T1000 (cell line): Measurements from ENCODE around the gene PBX1.

Experiments
- DNase-seq: peaks from one replicate; lab custom pipeline; 2025; ENCODE audit warnings: mixed read lengths; lab: John Stamatoyannopoulos, UW

Gene PBX1

DNA sequence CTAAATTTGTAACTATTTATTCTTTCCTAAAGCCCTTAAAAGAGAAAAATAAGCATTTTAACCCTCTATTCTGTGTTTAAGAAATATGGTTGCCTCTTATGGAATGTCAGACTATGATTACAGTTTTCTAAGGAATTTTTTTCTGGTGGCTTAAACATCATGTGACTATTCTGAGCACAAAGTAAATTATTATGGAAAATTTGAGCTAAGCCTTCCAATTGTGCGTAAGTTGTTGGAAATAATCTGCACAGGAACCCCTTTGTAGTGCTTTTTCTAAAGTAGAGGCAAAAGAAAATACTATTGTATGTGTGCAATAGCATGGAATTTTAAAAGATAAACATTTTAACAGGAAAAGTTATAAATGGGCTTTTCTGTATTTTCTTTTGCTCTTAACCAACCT lies 254.8 kb downstream of the PBX1 start:
- no peak for DNase-seq

DNA sequence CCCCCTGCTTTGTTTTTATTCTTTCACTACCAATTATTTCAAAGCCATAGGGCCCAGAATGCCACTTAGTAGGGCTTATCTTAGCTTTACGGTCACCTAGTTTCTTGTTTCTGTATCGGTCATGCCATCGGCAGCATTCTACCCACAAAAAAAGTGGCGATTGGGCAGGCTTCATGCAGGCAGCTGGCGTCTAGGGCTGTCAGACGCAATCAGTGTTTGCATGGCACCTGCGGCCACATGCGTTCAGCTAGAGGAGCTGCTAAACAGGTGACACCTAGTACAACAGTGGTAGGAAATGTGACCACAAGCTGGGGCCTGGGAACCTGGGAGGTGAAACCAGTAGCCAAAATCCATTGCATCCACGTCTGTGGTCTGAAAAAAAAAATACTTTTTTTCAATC lies 262.7 kb downstream of the PBX1 start:
- no peak for DNase-seq

DNA sequence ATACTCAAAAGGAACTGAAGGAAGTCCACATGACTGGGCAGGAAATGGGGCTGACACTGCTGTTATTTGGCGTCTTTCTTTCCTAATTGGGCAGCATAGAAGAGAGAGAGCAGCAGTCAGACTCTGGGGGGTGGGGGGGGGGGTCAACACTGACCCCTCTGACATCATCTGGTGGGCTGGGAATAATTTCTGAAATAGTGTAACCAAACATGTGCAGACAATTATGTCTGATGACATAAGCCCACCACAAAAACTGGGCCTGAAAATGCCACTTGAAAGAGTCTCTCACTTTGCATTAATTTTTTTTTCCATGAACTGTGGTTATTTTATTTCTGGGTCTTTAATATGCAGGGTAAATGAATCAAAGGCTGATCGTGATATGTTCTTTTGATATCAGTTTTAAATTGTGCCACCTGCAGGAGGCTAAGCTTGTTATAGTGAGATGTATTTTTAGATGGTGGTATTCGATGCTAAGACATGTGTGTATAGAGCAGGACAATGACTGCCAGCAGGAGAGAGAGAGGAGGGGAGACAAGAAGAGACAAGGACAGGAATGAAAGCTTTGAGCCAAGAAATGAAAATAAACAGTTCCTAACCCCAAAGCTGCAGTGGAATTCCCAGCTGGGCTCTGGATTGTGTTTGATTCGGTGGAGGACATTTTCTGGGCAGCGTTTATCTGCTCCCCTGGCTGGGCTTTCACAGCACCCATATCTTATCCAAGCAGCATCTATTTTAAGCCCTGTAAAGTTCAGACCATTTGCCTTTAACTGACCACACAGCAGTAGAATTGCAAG lies 264.7 kb downstream of the PBX1 start:
- no peak for DNase-seq

DNA sequence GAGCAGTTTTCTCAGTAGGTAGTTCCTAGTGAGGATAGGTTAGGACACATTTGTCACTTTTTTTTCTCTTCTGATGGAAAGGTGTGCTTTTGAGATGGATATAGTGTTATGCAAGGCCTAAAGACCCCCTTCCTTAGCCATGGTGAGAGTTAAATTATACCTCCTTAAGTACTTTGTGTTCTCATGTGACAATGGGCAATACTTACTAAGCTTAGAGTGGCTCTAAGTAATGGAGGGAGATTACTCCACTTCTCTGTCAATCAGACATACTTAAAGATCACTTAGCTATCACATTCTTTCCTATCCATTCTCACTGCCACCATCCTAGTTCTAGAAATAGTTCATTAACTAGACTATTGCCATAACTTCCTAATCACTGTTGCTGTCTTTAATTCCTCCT lies 265.6 kb downstream of the PBX1 start:
- DNase-seq: no peak

DNA sequence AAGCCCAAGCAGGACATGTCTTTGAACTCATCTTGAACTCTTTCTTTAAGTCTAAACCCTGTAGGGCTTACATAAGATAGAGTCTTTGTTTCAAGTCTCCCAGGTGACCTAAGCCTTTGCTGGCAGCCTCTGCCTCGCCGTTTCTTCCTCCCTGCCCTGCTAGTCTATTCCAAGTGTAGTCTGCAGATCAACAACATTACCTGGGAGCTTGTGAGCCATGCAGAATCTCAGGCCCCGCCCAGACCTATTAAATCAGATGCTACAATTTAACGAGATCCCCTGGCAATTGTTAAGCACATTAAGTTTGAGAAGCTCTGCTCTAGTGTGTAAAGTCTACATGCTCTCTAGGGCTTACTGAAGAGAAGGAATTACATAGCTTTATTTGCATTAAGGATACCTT lies 271.6 kb downstream of the PBX1 start:
- DNase-seq: no peak

DNA sequence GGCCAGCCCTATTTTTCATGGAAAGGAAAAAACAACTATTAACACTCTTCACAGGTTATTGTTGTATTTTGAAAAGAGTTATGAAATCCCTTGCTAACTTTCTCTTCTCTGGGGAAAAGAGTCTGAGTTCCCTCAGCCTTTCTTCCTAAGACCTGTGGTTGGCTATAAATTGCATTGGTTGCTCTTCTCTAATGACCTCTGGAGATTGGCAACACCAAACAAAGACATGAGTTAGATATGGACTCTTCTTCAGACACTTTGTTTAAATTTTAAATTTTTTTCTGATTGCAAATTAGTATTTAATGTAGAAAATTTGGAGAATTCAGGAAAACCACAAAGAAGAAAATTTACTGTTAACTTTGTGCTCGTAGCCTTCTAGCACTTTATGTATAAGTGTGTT lies 275.7 kb downstream of the PBX1 start:
- DNase-seq: no peak

DNA sequence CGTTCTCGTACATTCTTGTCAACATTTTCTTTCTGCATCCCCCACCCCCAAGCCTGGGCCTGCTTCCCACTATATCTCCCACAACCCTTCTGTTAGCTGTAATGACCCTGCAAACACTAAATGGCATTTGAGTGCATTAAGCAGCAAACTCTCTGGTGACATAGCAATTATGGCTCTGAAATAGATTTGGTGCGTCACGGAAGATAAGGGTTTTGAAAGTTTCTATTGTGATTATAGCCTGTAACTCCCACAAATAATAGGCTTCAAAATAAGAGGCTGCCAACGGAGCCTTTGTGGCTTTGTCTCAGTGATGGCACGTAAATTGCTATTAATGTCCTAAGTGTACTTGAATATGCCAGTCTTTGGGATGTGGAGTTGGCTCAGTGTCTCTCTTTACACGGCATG lies 277.6 kb downstream of the PBX1 start:
- no peak for DNase-seq

DNA sequence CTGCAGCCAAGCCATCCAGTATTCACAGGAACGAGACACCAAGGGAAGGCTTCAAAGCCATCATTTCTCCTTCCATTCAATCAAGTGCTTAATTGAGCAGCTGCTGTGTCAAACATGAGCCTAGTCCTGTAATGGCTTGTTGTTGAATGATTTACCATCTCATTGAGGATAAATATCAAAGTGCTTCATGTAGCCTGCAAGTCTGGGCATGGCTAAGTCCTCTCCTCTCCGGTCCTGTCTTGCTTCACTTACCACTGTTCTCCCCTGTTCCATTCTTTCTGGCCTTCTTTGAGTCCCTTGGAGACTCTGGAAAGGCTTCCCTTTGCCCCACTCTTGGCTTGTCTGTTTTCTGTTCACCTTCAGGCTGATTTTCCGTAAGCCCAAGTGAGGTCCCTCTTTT lies 279.8 kb downstream of the PBX1 start:
- DNase-seq: no peak

DNA sequence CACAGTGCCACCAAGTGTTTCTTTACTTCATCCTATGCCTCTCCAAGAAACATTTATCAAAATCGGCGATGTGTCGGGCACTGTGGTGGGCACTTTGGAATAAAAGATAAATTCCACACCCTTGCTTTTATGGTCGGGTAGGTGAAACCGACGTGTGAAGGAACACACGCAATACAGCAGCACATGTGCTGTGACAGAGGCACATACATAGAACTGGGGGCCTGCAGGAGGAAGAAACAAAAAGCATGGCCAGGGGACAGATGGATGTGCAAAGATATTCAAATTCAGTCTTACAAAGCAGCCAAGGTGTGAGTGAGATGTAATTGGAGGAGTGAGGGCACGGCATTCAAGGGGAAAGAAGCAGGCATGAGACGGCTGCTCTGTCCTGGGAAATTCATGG lies 282.0 kb downstream of the PBX1 start:
- no peak for DNase-seq

DNA sequence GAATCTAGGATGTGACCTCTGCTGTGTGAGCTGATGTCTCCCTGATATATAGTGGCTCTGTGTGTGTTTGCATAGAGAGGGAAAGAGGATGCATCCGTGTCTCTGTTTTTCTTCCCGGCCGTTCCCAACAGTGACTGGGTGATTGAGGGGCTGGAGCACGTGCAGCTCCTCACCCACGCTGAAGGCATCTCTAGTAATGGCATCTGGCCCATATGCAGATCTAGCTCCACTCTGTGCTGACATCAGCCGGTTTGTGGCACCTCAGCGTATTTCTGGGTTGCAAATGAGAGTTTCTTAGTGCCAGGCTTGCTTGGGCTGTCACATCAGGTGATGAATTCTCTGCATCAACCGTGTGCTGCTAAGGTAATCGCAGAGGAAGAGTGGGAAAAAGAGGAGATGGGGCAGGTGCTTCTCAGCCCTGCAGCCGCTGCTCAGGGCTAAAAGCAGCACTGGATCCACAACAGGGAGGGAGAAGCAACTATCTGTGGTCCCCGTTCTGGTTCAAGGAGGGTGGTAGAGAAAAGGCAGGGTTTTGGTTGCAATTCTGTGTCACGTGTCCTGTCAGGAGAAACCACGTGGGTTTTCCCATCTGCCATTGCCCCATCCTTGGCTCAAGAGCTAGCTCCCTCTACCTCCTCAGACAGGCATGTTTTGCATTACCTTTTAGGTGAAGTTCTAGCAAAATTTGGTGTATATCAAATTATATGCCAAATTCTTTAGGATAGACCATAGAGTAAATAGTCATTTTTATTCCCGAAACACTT lies 282.9 kb downstream of the PBX1 start:
- DNase-seq: no peak

DNA sequence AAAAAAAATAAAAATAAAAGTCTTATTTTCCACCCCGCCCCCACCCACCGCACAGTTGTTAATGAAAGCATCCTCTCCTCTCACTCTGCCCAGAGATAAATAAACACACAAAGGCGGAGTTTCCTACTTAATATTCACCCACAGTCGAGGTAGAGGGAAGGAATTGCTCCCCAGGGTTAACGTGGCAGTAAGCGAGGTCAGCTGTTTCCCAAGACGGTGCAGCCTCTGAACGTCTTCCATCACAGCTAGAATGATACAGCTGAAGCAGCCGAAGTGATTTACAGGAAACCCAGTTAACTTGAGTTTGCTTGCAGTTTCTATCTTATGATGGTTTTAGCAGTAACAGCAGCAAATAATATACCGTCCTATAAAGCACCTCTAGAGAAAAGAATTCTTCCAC lies 283.9 kb downstream of the PBX1 start:
- DNase-seq: no peak

DNA sequence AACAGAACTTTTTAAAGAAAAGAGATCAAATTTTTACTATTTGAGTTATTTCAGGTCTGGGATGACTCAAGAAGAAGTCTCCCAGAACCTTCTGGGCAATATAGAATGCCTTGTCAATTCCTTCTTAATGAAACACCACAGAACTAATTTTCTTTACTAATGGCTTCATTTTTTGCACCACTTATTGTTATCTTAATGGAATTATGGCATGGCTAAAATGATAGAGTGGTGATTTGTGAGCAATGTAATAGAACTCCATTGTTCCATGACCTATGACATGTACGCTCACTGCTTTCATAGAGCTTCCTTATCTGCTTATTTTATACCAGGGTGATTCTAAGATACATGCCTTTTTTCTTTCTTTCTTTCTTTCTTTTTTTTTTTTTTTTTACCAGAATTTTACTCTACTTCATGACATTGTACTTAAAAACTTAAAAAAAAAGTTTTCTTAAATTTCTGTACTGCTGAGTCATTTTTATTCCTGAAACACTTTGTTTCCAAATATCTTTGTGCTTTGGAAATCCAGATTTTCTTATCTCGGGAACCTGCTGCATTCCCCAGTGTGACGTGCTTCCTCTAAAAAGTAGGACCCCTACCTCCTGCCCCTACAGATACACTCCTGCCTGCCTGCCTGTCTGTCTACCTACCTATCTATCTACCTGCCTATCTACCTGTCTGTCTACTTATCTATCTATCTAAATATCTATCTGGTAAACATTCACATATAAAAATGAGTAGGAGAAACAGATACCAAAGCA lies 284.9 kb downstream of the PBX1 start:
- DNase-seq: no peak

DNA sequence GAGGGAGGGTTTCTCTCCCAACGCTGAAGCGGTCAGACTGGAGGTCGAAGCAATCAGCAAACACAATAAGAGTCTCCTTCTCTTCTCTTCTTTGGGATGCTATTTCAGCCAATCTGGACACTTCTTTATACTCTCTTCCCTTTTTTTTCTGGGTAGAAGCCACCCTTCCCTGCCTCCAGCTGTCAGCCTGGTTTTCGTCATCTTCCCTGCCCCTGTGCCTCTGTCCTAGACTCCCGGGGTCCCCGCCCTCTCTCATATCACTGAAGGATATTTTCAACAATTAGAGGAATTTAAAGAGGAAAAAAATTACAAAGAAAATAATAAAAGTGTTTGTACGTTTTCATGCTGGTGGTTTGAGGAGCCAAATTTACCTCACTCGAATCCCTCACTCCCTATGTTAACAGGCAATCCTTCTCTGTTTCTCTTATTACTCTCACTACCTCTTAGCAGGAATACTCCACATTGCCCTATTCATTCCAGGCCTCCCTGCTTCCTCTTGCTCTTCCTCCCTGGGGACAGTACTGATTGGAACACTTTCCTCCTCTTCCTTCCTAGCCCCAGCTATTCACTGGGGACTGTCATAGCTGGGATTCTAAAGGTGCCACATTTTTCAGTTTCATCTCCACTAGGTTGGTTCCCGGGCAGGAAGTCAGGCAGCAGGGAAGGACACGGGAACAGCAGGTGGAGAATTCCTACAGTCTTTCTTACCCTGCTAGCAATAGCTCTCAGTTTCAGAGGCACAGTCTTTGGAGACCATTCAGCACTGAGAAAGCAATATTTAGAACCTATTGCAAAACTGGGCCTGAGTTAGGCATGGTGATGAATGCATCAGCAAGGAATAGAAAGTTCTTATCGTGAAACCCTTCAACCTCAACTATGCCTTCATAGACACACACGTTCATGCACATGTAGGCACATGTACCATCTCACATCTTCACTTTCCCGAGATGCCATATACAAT lies 288.0 kb downstream of the PBX1 start:
- DNase-seq: no peak

DNA sequence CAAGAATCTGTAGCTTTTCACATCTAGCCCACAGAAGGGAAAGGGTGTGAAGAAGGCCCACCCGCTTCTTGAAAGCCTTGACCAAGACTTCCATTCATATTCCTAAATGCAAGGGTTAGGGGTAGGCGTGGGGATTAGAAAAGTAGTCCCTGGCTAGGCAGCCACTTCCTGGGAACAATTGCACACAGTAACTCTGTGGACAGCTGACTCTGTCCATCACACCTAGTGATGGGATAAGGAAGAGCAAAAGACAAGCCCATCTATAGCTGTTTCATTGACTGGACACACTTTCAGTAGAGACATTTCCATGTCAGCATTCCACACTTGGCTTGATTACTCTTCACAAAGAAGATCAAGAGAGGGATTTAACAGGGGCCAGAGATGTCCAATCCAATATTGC lies 294.2 kb downstream of the PBX1 start:
- no peak for DNase-seq

DNA sequence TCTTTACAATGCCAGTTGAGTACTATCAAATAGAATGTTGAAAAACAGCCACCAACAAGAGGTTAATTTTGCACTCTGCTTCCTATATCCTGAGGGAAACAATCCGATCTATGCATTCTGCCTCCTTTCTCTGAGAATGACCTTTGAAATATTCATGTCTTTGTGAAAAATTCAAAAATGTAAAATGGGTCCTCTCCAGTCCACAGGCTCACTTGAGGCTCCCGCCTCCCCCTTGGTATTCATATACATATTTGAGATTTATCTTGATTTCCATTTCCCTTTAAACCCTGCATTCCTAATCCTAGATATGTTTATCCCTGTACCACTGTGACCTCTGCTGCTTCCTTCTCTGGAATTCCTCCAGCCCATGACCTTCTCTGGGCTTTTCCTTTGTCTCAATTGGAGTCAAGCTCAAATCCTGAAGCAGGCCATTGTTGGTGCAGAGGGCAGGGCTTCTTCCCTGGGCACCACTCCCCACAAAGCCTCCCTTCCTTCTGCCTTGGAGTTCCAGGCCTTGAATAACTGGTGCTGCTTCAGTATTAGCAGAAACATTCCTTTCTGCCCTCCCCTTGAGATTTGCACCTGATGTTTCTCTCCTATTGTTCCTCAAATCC lies 296.8 kb downstream of the PBX1 start:
- no peak for DNase-seq

DNA sequence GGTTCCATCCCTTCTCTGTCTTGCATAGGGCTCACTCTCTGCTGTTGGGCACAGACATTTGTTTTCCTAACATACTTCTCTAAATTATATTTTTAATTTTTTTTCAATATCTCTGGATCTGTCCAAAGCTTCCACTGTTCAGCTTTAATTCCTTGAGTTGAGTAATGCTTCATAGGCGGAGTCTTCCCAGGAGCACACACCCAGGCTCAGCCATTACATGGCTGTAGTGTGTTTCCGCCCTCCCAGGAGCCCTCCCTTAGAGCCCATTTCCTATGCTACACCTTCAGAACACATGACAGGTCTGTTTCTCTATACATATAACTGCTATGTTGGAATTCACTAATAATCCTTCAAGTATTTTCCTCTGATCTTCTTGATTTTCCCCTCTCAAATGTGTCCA lies 297.4 kb downstream of the PBX1 start:
- no peak for DNase-seq

DNA sequence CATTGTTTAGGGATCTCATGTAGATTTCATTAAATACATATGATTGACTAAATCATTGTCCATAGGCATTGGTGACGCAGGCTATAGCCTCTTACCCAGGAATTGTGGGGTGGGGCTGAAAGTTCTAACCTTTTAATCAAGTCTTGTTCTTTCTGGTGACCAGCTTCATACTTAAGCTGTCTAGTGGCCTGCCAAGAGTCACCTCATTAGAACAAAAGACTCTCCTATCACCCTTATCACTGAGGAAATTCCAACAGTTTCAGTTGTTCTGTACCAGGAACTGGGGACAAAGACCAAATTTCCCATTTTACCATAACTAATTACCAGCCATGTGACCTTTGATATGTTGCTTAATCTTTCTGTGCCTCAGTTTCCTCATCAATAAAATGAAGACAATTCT lies 298.5 kb downstream of the PBX1 start:
- no peak for DNase-seq

DNA sequence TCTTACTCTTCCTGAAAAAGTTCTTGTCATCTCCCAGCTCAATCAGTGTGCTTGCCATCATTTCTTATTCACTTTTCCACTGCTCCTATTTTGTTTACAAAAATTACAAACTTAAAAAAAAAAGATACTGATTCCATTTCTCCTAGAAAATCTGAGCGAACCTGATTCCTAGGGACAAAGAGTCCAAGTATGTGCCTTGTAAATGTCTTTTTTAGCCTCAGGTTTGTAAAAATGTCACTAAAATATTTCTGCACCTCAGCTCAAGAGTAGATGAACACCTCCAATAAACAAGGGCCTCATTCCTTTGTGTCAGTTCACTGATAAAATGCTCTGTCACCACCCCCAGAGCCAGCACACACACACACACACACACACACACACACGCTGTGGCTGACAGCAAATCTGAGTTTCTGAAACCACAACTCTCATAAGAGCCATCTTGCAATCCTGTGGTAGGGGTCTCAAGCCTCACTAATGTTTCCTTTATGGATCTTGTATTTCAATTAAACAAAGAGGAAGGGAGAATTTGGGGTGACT lies 299.2 kb downstream of the PBX1 start:
- DNase-seq: no peak

DNA sequence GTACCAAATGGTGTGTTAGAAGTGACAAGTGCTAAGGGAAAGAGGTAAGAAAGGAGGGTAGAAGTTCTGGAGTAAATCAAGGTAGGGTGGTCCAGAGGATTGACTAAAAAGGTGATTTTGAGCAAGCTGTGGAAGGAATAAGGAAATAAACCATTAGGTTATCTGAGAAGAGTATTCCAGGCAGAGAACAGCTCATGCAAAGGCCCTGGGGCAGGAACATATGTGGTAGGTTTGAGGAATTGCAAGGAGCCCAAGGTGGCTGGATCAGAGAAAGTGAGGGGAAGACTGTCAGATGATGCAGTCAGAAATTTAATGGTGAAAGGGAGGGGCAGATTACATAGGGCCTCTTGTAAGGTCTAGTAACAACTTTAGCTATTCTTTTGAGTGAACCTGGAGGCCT lies 302.6 kb downstream of the PBX1 start:
- no peak for DNase-seq

DNA sequence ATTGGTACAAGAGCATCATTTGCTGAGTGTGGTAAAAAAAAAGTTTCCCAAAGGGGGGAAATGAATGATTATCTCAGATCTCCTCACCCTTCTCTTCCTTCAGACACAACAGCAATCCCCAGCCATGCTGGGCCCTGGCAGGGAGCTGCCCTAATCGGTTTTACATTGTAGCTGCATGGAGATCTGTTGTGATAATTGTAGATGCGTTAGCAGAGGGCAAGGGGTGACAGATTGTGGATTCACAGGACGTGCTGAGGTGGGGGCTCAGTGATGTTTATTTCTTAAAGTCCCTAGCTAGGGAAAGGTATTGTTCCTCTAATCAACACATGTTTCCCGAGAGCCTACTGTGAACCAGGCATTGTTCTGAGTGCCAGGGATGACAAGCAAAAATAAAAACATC lies 304.1 kb downstream of the PBX1 start:
- DNase-seq: no peak

DNA sequence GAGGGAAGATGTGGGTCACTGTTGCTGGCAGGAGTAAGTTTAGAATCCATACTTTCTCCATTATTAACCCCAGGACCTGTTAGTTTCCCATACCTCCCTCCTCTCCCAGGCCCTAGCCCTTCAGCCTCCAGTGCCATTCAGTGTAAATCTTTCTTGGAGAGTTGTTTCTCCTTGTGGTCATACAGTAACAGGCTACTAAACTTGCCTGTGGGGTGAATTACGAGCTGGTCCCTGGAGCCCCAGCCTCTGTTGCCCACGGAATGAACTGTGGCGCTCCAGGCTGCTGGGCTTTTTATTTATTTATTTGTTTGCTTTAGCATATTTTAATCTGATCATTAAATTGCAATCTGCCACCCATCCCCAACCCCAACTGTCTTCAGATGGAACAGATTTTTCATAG lies 305.2 kb downstream of the PBX1 start:
- DNase-seq: no peak
